ENCODE results near the gene ANKDD1A.

Gene ANKDD1A

DNA sequence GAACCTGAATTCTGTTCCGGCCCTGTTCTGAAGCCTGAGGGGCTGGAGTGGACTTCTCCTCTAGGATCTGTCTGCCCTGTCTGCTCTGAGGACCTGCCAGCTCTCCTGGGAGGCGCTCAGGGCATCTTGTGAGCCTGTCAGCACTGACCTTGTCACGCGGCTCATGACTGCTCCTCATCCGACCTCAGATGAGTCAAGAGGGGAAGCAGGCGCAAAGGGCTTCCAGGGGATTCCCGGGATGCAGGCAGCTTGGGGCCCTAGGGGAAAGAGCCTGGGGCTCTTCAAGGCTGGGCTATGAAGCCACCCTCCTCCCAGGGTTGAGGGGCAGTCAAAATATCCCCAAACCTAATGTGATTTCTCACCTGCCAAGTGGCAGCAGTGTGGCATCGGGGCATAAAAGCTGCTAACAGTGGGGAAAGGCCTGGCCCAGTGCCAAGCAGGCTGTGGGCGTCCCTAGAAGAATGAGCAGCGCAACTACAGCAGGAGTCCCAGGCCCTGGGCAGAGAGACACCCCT is 27.6 kb upstream of the ANKDD1A start (continued):
- TF ChIP-seq, protein P1, sequence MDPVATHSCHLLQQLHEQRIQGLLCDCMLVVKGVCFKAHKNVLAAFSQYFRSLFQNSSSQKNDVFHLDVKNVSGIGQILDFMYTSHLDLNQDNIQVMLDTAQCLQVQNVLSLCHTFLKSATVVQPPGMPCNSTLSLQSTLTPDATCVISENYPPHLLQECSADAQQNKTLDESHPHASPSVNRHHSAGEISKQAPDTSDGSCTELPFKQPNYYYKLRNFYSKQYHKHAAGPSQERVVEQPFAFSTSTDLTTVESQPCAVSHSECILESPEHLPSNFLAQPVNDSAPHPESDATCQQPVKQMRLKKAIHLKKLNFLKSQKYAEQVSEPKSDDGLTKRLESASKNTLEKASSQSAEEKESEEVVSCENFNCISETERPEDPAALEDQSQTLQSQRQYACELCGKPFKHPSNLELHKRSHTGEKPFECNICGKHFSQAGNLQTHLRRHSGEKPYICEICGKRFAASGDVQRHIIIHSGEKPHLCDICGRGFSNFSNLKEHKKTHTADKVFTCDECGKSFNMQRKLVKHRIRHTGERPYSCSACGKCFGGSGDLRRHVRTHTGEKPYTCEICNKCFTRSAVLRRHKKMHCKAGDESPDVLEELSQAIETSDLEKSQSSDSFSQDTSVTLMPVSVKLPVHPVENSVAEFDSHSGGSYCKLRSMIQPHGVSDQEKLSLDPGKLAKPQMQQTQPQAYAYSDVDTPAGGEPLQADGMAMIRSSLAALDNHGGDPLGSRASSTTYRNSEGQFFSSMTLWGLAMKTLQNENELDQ (tag by site-specific recombination; IDR thresholded peaks at IDR 0.05; ENCODE audit: low read depth) = no peak
- TF ChIP-seq ZFP37 (tag by site-specific recombination; IDR thresholded peaks at IDR 0.05) = no peak
- peak; percentile 60 for TF ChIP-seq ZIC2 (tag by site-specific recombination; IDR thresholded peaks at IDR 0.05)
- no peak for TF ChIP-seq ZNF521 (tag by site-specific recombination; IDR thresholded peaks at IDR 0.05)
- TF ChIP-seq, protein P2, sequence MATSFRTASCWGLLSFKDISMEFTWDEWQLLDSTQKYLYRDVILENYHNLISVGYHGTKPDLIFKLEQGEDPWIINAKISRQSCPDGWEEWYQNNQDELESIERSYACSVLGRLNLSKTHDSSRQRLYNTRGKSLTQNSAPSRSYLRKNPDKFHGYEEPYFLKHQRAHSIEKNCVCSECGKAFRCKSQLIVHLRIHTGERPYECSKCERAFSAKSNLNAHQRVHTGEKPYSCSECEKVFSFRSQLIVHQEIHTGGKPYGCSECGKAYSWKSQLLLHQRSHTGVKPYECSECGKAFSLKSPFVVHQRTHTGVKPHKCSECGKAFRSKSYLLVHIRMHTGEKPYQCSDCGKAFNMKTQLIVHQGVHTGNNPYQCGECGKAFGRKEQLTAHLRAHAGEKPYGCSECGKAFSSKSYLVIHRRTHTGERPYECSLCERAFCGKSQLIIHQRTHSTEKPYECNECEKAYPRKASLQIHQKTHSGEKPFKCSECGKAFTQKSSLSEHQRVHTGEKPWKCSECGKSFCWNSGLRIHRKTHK (tag by site-specific recombination; IDR thresholded peaks at IDR 0.05) = no peak
- no peak for TF ChIP-seq ZNF311 (tag by site-specific recombination; IDR thresholded peaks at IDR 0.05; ENCODE audit: borderline replicate concordance)
- TF ChIP-seq ZSCAN16 (tag by site-specific recombination; IDR thresholded peaks at IDR 0.05) = no peak
- no peak for TF ChIP-seq ZNF561 (tag by site-specific recombination; IDR thresholded peaks at IDR 0.05; ENCODE audit: borderline replicate concordance)
- TF ChIP-seq, protein P3, sequence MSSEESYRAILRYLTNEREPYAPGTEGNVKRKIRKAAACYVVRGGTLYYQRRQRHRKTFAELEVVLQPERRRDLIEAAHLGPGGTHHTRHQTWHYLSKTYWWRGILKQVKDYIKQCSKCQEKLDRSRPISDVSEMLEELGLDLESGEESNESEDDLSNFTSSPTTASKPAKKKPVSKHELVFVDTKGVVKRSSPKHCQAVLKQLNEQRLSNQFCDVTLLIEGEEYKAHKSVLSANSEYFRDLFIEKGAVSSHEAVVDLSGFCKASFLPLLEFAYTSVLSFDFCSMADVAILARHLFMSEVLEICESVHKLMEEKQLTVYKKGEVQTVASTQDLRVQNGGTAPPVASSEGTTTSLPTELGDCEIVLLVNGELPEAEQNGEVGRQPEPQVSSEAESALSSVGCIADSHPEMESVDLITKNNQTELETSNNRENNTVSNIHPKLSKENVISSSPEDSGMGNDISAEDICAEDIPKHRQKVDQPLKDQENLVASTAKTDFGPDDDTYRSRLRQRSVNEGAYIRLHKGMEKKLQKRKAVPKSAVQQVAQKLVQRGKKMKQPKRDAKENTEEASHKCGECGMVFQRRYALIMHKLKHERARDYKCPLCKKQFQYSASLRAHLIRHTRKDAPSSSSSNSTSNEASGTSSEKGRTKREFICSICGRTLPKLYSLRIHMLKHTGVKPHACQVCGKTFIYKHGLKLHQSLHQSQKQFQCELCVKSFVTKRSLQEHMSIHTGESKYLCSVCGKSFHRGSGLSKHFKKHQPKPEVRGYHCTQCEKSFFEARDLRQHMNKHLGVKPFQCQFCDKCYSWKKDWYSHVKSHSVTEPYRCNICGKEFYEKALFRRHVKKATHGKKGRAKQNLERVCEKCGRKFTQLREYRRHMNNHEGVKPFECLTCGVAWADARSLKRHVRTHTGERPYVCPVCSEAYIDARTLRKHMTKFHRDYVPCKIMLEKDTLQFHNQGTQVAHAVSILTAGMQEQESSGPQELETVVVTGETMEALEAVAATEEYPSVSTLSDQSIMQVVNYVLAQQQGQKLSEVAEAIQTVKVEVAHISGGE (tag by site-specific recombination; conservative IDR thresholded peaks at IDR 0.05; ENCODE audit: low read depth) = no peak
- TF ChIP-seq EGR2 (tag by site-specific recombination; IDR thresholded peaks at IDR 0.05; ENCODE audit: low read depth) = 0 out of 2 replicates have a peak, but pooled peaks have one; percentile 16
- TF ChIP-seq, protein P4, sequence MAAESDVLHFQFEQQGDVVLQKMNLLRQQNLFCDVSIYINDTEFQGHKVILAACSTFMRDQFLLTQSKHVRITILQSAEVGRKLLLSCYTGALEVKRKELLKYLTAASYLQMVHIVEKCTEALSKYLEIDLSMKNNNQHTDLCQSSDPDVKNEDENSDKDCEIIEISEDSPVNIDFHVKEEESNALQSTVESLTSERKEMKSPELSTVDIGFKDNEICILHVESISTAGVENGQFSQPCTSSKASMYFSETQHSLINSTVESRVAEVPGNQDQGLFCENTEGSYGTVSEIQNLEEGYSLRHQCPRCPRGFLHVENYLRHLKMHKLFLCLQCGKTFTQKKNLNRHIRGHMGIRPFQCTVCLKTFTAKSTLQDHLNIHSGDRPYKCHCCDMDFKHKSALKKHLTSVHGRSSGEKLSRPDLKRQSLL (tag by site-specific recombination; IDR thresholded peaks at IDR 0.05) = no peak
- TF ChIP-seq, protein P5, sequence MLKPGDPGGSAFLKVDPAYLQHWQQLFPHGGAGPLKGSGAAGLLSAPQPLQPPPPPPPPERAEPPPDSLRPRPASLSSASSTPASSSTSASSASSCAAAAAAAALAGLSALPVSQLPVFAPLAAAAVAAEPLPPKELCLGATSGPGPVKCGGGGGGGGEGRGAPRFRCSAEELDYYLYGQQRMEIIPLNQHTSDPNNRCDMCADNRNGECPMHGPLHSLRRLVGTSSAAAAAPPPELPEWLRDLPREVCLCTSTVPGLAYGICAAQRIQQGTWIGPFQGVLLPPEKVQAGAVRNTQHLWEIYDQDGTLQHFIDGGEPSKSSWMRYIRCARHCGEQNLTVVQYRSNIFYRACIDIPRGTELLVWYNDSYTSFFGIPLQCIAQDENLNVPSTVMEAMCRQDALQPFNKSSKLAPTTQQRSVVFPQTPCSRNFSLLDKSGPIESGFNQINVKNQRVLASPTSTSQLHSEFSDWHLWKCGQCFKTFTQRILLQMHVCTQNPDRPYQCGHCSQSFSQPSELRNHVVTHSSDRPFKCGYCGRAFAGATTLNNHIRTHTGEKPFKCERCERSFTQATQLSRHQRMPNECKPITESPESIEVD (tag by site-specific recombination; IDR thresholded peaks at IDR 0.05) = no peak
- TF ChIP-seq MYNN (tag by site-specific recombination; IDR thresholded peaks at IDR 0.05; ENCODE audit: borderline replicate concordance) = no peak
- TF ChIP-seq ZNF549 (tag by site-specific recombination; IDR thresholded peaks at IDR 0.05) = no peak
- no peak for TF ChIP-seq ZNF169 (tag by site-specific recombination; IDR thresholded peaks at IDR 0.05)
- no peak for TF ChIP-seq WT1 (tag by site-specific recombination; IDR thresholded peaks at IDR 0.05)
- TF ChIP-seq, protein P6, sequence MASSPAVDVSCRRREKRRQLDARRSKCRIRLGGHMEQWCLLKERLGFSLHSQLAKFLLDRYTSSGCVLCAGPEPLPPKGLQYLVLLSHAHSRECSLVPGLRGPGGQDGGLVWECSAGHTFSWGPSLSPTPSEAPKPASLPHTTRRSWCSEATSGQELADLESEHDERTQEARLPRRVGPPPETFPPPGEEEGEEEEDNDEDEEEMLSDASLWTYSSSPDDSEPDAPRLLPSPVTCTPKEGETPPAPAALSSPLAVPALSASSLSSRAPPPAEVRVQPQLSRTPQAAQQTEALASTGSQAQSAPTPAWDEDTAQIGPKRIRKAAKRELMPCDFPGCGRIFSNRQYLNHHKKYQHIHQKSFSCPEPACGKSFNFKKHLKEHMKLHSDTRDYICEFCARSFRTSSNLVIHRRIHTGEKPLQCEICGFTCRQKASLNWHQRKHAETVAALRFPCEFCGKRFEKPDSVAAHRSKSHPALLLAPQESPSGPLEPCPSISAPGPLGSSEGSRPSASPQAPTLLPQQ (tag by site-specific recombination; IDR thresholded peaks at IDR 0.05) = no peak
- no peak for TF ChIP-seq REPIN1 (tag by site-specific recombination; IDR thresholded peaks at IDR 0.05; ENCODE audit: low read depth)
- TF ChIP-seq ZNF768 (tag by site-specific recombination; IDR thresholded peaks at IDR 0.05) = no peak
- TF ChIP-seq, protein P7, sequence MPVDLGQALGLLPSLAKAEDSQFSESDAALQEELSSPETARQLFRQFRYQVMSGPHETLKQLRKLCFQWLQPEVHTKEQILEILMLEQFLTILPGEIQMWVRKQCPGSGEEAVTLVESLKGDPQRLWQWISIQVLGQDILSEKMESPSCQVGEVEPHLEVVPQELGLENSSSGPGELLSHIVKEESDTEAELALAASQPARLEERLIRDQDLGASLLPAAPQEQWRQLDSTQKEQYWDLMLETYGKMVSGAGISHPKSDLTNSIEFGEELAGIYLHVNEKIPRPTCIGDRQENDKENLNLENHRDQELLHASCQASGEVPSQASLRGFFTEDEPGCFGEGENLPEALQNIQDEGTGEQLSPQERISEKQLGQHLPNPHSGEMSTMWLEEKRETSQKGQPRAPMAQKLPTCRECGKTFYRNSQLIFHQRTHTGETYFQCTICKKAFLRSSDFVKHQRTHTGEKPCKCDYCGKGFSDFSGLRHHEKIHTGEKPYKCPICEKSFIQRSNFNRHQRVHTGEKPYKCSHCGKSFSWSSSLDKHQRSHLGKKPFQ (tag by site-specific recombination; IDR thresholded peaks at IDR 0.05) = no peak
- no peak for TF ChIP-seq ZNF776 (tag by site-specific recombination; IDR thresholded peaks at IDR 0.05; ENCODE audit: borderline replicate concordance)
- TF ChIP-seq ZNF660 (tag by site-specific recombination; IDR thresholded peaks at IDR 0.05) = peak; percentile 49; the same call in 1 of the 2 replicates
- TF ChIP-seq ZNF350 (tag by site-specific recombination; IDR thresholded peaks at IDR 0.05) = no peak
- TF ChIP-seq MZF1 (tag by site-specific recombination; IDR thresholded peaks at IDR 0.05; ENCODE audit: borderline replicate concordance) = 0 out of 2 replicates have a peak, but pooled peaks have one; percentile 28
- peak; percentile 27; the same call in 1 of the 2 replicates for TF ChIP-seq GLIS1 (tag by site-specific recombination; IDR thresholded peaks at IDR 0.05)

All from HEK293 (cell line).